Right lobe of liver (tissue), 6 donors: Measurements from ENCODE around the gene SRI. TPM values are rescaled to one million over a fixed set of nuclear protein-coding genes. Genes with fewer than 3 reads are reported as not detected.

Source experiments
- ATAC-seq, 4 donors: fragments of 200-7000 bp; cut with Tn5 transposase; one replicate each; pipeline ENCODE4 v1.9.1; 2020; ENCODE audit warnings: mild to moderate bottlenecking in 4 of 4, moderate library complexity in 4 of 4
- DNase-seq, 3 donors: peaks; one replicate each; pipeline ENCODE4 v3.0.0-alpha.2; 2020
- H3K27ac ChIP-seq, 3 donors: fragments of 200-600 bp; one replicate each; pipeline ENCODE4 v1.8.0; 2022
- H3K27me3 ChIP-seq, 2 donors: fragments of 200-600 bp; one replicate each; pipeline ENCODE4 v1.8.0; 2022
- H3K36me3 ChIP-seq, 4 donors: fragments of 200-600 bp; sonication (generic) in 1 of 4; one replicate each; pipeline versions ENCODE4 v1.5.1 to v1.8.0; 2017 to 2022; ENCODE audit warnings: control low read depth in 1 of 4
- H3K4me1 ChIP-seq, 4 donors: fragments of 200-600 bp; sonication (generic) in 1 of 4; one replicate each; pipeline versions ENCODE4 v1.5.1 to v1.8.0; 2017 to 2022; ENCODE audit warnings: control low read depth in 1 of 4
- H3K4me3 ChIP-seq, 3 donors: fragments of 200-600 bp; one replicate each; pipeline ENCODE4 v1.8.0; 2022
- H3K9me3 ChIP-seq, 4 donors: fragments of 200-600 bp; sonication (generic) in 1 of 4; one replicate each; pipeline versions ENCODE4 v1.5.1 to v1.8.0; 2017 to 2022; ENCODE audit warnings: control low read depth in 1 of 4
- POLR2A ChIP-seq: fragments of 450-650 bp; IDR thresholded peaks from one replicate; pipeline ENCODE4 v1.6.1; 2017; ENCODE audit warnings: antibody characterized with exemption, mild to moderate bottlenecking
- WGBS: methylation state at CpG from one replicate; pipeline ENCODE4 v1.1.6; 2018; ENCODE audit warnings: low coverage, low lambda C conversion rate; ENCODE audit not compliant: insufficient coverage; ENCODE audit errors: missing lambda C conversion rate; 5-methylcytosine and 5-hydroxymethylcytosine counted together
- intact Hi-C, 2 donors: fragments of 100-400 bp; cut with DNase I; formaldehyde crosslinking; loops; one replicate each; pipeline versions ENCODE4 v1.11.2 to v1.14.1; 2022
- total RNA-seq, 6 experiments: library from RNA; depleted of rRNA in 2 of 6; stranded (reverse); fragments of >200 nt in 2 of 6; fragmentation: NEBNext Ultra II Directional in 3 of 6; extraction: Animal tissue kit (Norgen Biotek cat#: 25700) in 3 of 6; gene quantifications; one replicate each; pipeline versions ENCODE4 v1.1.0 to v1.2.4, GENCODE V29; 2016 to 2023
- TF ChIP-seq, protein P1 (sequence below), 4 donors: fragments of 200-600 bp in 3 of 4; fragments of 450-650 bp in 1 of 4; IDR thresholded peaks; one replicate each; pipeline versions ENCODE4 v1.5.1 to v1.8.0; 2016 to 2022; ENCODE audit warnings: antibody characterized with exemption in 4 of 4, mild to moderate bottlenecking in 2 of 4
- donor health status: DM: no; HTN: yes; CAD: no.
- donor health status: DM: no; HTN: no; CAD: no.
- donor health status: DM: no; HTN: no; CAD: no.
- donor health status: DM: no; HTN: yes; CAD: no.
- donor health status: DM: no; HTN: yes; CAD: no.

Gene SRI
- total RNA-seq, 6 experiments from 2014 or later, result 12.5 to 41.3 (median 23.3) TPM

DNA sequence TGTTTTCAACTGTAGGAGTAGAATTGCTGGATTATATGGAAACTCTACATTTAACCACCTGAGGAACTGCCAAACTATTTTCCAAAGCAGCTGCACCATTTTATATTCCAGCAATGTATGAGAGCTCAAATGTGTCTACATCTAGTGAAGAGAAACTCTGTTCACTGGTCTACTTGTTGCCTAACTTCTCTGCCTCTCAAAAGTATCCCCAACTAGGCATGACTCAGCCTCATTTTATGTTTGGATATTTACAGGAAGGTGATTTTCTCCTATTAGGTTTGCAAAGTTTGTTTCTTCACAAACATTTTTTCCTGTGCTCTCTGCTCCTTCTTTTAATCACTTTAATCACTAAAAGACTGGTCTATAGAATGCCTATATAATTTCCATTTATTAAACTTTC, 37.1 kb upstream of the SRI start:
- DNase-seq (no peak), ATAC-seq (no peak)
- no peak for TF ChIP-seq POLR2A
- TF ChIP-seq, protein P1, sequence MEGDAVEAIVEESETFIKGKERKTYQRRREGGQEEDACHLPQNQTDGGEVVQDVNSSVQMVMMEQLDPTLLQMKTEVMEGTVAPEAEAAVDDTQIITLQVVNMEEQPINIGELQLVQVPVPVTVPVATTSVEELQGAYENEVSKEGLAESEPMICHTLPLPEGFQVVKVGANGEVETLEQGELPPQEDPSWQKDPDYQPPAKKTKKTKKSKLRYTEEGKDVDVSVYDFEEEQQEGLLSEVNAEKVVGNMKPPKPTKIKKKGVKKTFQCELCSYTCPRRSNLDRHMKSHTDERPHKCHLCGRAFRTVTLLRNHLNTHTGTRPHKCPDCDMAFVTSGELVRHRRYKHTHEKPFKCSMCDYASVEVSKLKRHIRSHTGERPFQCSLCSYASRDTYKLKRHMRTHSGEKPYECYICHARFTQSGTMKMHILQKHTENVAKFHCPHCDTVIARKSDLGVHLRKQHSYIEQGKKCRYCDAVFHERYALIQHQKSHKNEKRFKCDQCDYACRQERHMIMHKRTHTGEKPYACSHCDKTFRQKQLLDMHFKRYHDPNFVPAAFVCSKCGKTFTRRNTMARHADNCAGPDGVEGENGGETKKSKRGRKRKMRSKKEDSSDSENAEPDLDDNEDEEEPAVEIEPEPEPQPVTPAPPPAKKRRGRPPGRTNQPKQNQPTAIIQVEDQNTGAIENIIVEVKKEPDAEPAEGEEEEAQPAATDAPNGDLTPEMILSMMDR (IDR thresholded peaks at IDR 0.05), result no peak
- Histone ChIP-seq H3K4me3 (no peak overlapping the region), H3K36me3 (no peaks in the 10 kb centered on the region), H3K9me3 (peaks cover 0 to 10% (median 0%) of the 10 kb centered on the region in 4 donors), H3K27me3 (no peaks in the 10 kb centered on the region), H3K4me1 (no peaks in the 10 kb centered on the region), H3K27ac (no peak overlapping the region)
- intact Hi-C loops, result no loop called here

DNA sequence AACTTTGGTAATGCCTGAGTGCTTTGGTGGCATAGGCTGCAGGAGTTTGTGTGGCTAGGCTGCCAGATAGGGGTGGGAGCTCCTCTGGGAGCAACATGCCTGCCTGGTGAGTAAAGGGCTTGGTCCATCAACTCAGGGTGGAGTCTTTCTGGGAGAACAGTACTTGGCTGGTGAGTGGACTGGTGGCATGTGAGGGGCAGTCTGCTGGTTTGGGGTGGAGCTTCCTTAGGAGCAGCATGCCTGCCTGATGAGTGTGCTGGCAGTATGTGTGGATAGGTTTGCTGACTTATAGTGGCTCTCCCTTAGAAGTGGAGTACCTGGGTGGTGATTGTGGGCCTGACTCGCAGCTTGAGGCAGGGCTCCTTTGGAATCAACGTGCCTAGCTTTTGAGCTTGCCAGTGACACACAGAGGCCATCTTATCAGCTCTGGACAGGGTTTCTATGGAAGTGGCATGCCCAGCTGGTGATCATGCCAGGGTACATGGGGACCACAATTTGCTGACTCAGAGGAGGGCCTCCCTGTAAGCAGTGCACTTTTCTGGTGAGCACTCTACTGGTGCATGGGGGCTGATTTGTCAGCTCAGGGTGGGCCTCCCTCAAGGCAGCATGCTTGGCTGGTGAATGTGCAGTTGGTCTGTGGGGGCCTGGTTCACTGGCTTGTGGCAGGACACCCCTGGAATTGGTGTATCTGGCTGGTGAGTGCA, 35.0 kb upstream of the SRI start:
- intact Hi-C loops, result loop anchor here in 1 of 2 donors (5.0 kb wide), 1 partner anchor 107 kb away; no protein-coding TSS in a partner anchor
- WGBS, result no CpG with 5 or more reads among the region's 2 CpGs
- no peak overlapping the region for H3K27ac ChIP-seq
- TF ChIP-seq, protein P1 (IDR thresholded peaks at IDR 0.05), result no peak
- no peak for TF ChIP-seq POLR2A
- ATAC-seq (no peak), DNase-seq (no peak)
- H3K27me3 ChIP-seq, result no peaks in the 10 kb centered on the region
- H3K4me1 ChIP-seq, result no peaks in the 10 kb centered on the region
- H3K9me3 ChIP-seq, result peaks cover 0 to 10% (median 0%) of the 10 kb centered on the region in 4 donors
- no peak overlapping the region for H3K4me3 ChIP-seq
- H3K36me3 ChIP-seq, result no peaks in the 10 kb centered on the region

DNA sequence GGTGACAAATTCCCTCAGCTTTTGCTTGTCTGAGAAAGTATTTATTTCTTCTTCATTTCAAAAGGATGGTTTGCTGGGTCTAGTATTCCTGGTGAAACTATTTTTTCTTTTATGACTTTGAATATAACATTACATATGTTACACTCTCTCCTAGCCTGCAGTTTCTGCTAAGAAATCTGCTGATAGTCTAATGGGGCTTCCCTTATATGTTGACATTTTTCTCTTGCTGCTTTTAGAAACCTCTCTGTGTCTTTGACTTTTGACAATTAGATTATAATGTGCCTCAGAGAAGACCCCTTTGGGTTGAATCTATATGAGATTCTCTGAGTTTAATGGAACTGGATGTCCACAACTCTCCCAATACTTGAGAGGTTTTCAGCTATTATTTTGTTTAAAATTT, 33.8 kb upstream of the SRI start:
- DNase-seq, result no peak
- H3K36me3 ChIP-seq, result no peaks in the 10 kb centered on the region
- H3K27me3 ChIP-seq, result no peaks in the 10 kb centered on the region
- H3K4me1 ChIP-seq, result no peaks in the 10 kb centered on the region
- peaks cover 0 to 10% (median 0%) of the 10 kb centered on the region in 4 donors for H3K9me3 ChIP-seq
- ATAC-seq, result no peak
- intact Hi-C loops, result loop anchor here in 1 of 2 donors (5.0 kb wide), 1 partner anchor 109 kb away; no protein-coding TSS in a partner anchor
- no peak overlapping the region for H3K4me3 ChIP-seq
- no peak for TF ChIP-seq POLR2A
- TF ChIP-seq, protein P1 (IDR thresholded peaks at IDR 0.05), result no peak
- H3K27ac ChIP-seq, result no peak overlapping the region

DNA sequence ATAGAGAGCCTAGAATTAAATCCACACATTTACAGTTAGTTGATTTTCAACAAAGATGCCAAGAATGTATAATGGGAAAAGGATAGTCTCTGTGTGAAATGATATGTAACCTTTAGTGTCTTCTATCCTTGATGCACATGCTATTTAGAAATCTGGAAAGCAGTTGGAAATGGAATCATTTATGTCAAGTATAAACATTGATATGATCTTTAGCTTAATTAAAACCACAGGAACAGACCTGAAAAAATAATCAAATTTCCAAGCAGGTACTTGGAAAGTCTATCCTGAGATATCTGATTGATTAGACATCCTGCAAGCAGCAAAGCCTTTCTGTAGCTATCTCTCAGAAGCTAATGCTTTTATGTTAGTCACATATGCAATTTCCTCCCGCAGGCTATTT, 24.4 kb upstream of the SRI start:
- ATAC-seq, result no peak
- Histone ChIP-seq H3K27me3 (no peaks in the 10 kb centered on the region), H3K4me1 (no peaks in the 10 kb centered on the region), H3K36me3 (no peaks in the 10 kb centered on the region), H3K27ac (no peak overlapping the region), H3K4me3 (no peak overlapping the region), H3K9me3 (no peaks in the 10 kb centered on the region)
- WGBS, result 82% methylated on average over 1 of the region's 1 CpG
- DNase-seq, result no peak
- intact Hi-C loops, result loop anchor here in 1 of 2 donors (10.0 kb wide), 1 partner anchor 111 kb away; no protein-coding TSS in a partner anchor
- no peak for TF ChIP-seq POLR2A
- TF ChIP-seq, protein P1 (IDR thresholded peaks at IDR 0.05), result no peak
